Measurements from ENCODE around the gene NHLRC1. TPM values are rescaled to one million over a fixed set of nuclear protein-coding genes. Genes with fewer than 3 reads are reported as not detected.

NHLRC1 gene
- total and polyA plus RNA-seq, 2 of the 8 experiments (the other 6 are each of a cell fraction or from before 2014, with no cell fraction given), result 0.57 to 0.58 TPM

- Histone ChIP-seq H3K4ac (replicated peaks; ENCODE audit: insufficient read length, low read depth, low read length) (no peak overlapping the region), H4K5ac (ENCODE audit: insufficient read length, low read depth, low read length) (no peak overlapping the region), H2BK15ac (ENCODE audit: low read length) (no peak overlapping the region), H4K8ac (ENCODE audit: extremely low read depth, insufficient read depth, low read length) (no peak overlapping the region), H3K14ac (ENCODE audit: insufficient read length) (no peak overlapping the region), H3K4me2 (ENCODE audit: insufficient read depth in 1 of 2, low read depth in 2 of 2, low read length in 2 of 2) (no peak overlapping the region), H3K4me3 (ENCODE audit: extremely low read depth in 1 of 4, insufficient read depth in 2 of 4, low read depth in 3 of 4, low read length in 4 of 4) (no peak overlapping the region), H4K91ac (replicated peaks; ENCODE audit: insufficient read length, low read length) (no peak overlapping the region), H3K9me3 (ENCODE audit: insufficient read depth in 2 of 2, low read depth in 1 of 2, low read length in 1 of 2) (no peaks in the 10 kb centered on the region; a peak in 1 of 4 replicates), H3K18ac (ENCODE audit: extremely low read depth, low read length) (no peak overlapping the region), H2BK20ac (ENCODE audit: low read length) (no peak overlapping the region), H3K79me1 (ENCODE audit: low read depth, low read length) (no peaks in the 10 kb centered on the region), H3K23ac (ENCODE audit: insufficient read length) (no peak overlapping the region), H3K79me2 (ENCODE audit: control insufficient read depth in 1 of 2, insufficient read depth in 2 of 2, low read length in 2 of 2) (no peaks in the 10 kb centered on the region), H3K23me2 (ENCODE audit: low read depth, low read length) (no peaks in the 10 kb centered on the region; the same call in 1 of the 2 replicates), H3K27me3 (replicated peaks in 1 of 4; ENCODE audit: control insufficient read depth in 3 of 4, extremely low read depth in 1 of 4, insufficient read depth in 3 of 4, low read length in 3 of 4) (no peaks in the 10 kb centered on the region), H2BK5ac (ENCODE audit: low read depth, low read length) (no peak overlapping the region), H2BK12ac (ENCODE audit: low read depth, low read length) (no peak overlapping the region), H3K36me3 (ENCODE audit: control insufficient read depth in 2 of 4, insufficient read depth in 4 of 4, low read length in 3 of 4) (no peaks in the 10 kb centered on the region), H2AFZ (ENCODE audit: low read length) (no peak overlapping the region), H3K9ac (replicated peaks in 1 of 4; ENCODE audit: extremely low read depth in 1 of 4, low read depth in 3 of 4, low read length in 3 of 4) (no peak overlapping the region), H2AK5ac (ENCODE audit: low read depth, low read length) (no peak overlapping the region), H4K20me1 (replicated peaks in 1 of 2; ENCODE audit: control insufficient read depth in 1 of 2, insufficient read depth in 2 of 2, low read length in 2 of 2) (no peaks in the 10 kb centered on the region), H3K4me1 (replicated peaks in 1 of 4; ENCODE audit: control insufficient read depth in 3 of 4, insufficient read depth in 4 of 4, low read length in 3 of 4) (no peaks in the 10 kb centered on the region), H3K56ac (replicated peaks; ENCODE audit: insufficient read length, low read depth, low read length) (no peak overlapping the region), H3K27ac (ENCODE audit: low read depth, low read length) (no peak overlapping the region), H2BK120ac (replicated peaks; ENCODE audit: low read depth, low read length) (no peak overlapping the region)
- 87% methylated on average over 3 of the region's 3 CpGs; no CpG with 5 or more reads in 1 of the 2 experiments for WGBS, 2 experiments (ENCODE audit: extremely low coverage in 1 of 2, insufficient coverage in 1 of 2, insufficient read length in 1 of 2, insufficient replicate concordance in 2 of 2, low coverage in 1 of 2, low lambda C conversion rate in 2 of 2, missing lambda C conversion rate in 1 of 2)
- POLR2A ChIA-PET (ENCODE audit: partially characterized antibody), result no interaction called here
- no peak for DNase-seq (ENCODE audit: low read depth in 1 of 2, low spot score in 2 of 2)
- FAIRE-seq, result no peak
- CTCF ChIA-PET (ENCODE audit: partially characterized antibody), result no interaction called here
- TF ChIP-seq CTBP2 (IDR thresholded peaks at IDR 0.05; ENCODE audit: borderline replicate concordance, insufficient read depth, insufficient read length, low read length) (no peak), EP300 (IDR thresholded peaks at IDR 0.05; ENCODE audit: borderline replicate concordance in 1 of 2, low read depth in 2 of 2, low read length in 2 of 2) (no peak), JUN (IDR thresholded peaks at IDR 0.05; ENCODE audit: low read depth, low read length) (no peak), POU5F1 (IDR thresholded peaks at IDR 0.05; ENCODE audit: low read depth, low read length) (no peak), CHD1 (IDR thresholded peaks at IDR 0.05; ENCODE audit: low read depth, low read length) (no peak), SP2 (IDR thresholded peaks at IDR 0.05; ENCODE audit: low read length) (no peak), USF2 (IDR thresholded peaks at IDR 0.05; ENCODE audit: low read length) (no peak), POLR2AphosphoS5 (IDR thresholded peaks at IDR 0.05; ENCODE audit: low read depth, low read length) (no peak), CTCF (IDR thresholded peaks at IDR 0.05; ENCODE audit: control extremely low read depth in 1 of 3, insufficient read depth in 1 of 3, low read depth in 1 of 3, low read length in 3 of 3) (no peak), KDM5A (IDR thresholded peaks at IDR 0.05; ENCODE audit: low read length) (no peak)
Measured at GRCh38 chr6:18078866-18079265, 43.6 kb downstream of the NHLRC1 start.
